Measurements from ENCODE around the gene BPIFB2. TPM values are rescaled to one million over a fixed set of nuclear protein-coding genes. Genes with fewer than 3 reads are reported as not detected.

BPIFB2 gene
- polyA plus RNA-seq, 1 donor from 2014 or later, result not detected

GRCh38 chr20:33006776-33007375, 628 bp upstream of the BPIFB2 start:
- no peaks in the 10 kb centered on the region for H4K20me1 ChIP-seq (ENCODE audit: insufficient read depth)
- H3K4me3 ChIP-seq (ENCODE audit: low read length), result no peak overlapping the region
- H3K9ac ChIP-seq (ENCODE audit: low read length), result no peak overlapping the region
- no peaks in the 10 kb centered on the region for H3K27me3 ChIP-seq (ENCODE audit: insufficient read depth, low read depth, low read length)
- H3K9me2 ChIP-seq (ENCODE audit: insufficient read depth, low read length), result no peaks in the 10 kb centered on the region
- H3F3A ChIP-seq (ENCODE audit: insufficient read depth, low read length, poor library complexity, severe bottlenecking), result no peaks in the 10 kb centered on the region
- TF ChIP-seq EZH2 (IDR thresholded peaks at IDR 0.05; ENCODE audit: borderline replicate concordance, insufficient read depth, low read length, poor library complexity, severe bottlenecking) (no peak), POLR2AphosphoS5 (IDR thresholded peaks at IDR 0.05) (no peak), TAF1 (IDR thresholded peaks at IDR 0.05; ENCODE audit: low read depth) (no peak), REST (IDR thresholded peaks at IDR 0.05; ENCODE audit: borderline replicate concordance) (no peak), RAD21 (conservative IDR thresholded peaks at IDR 0.05) (no peak), CTCF (IDR thresholded peaks at IDR 0.05; ENCODE audit: poor library complexity, severe bottlenecking) (no peak), EP300 (conservative IDR thresholded peaks at IDR 0.05; ENCODE audit: poor library complexity, severe bottlenecking) (no peak), SMC3 (conservative IDR thresholded peaks at IDR 0.05; ENCODE audit: poor library complexity) (no peak)
- no peaks in the 10 kb centered on the region for H3K36me3 ChIP-seq (ENCODE audit: insufficient read depth, low read length)
- no peak overlapping the region for H3K27ac ChIP-seq (ENCODE audit: low read length)
- peaks cover 3% of the 10 kb centered on the region for H3K9me3 ChIP-seq (ENCODE audit: low read length)
- H3K79me2 ChIP-seq (replicated peaks; ENCODE audit: insufficient read depth, low read length), result no peaks in the 10 kb centered on the region
- H2AFZ ChIP-seq (ENCODE audit: low read depth, low read length), result no peak overlapping the region
- H3K4me2 ChIP-seq (ENCODE audit: low read length), result no peak overlapping the region

GRCh38 chr20:33008336-33009213, 1.1 kb downstream of the BPIFB2 start:
- Histone ChIP-seq H3K79me2 (replicated peaks; ENCODE audit: insufficient read depth, low read length) (no peaks in the 10 kb centered on the region), H3K9me3 (ENCODE audit: low read length) (peaks cover 3% of the 10 kb centered on the region), H3F3A (ENCODE audit: insufficient read depth, low read length, poor library complexity, severe bottlenecking) (no peaks in the 10 kb centered on the region), H3K9ac (ENCODE audit: low read length) (no peak overlapping the region), H4K20me1 (ENCODE audit: insufficient read depth) (no peaks in the 10 kb centered on the region), H3K27me3 (ENCODE audit: insufficient read depth, low read depth, low read length) (no peaks in the 10 kb centered on the region), H3K4me3 (ENCODE audit: low read length) (no peak overlapping the region), H3K4me2 (ENCODE audit: low read length) (no peak overlapping the region), H2AFZ (ENCODE audit: low read depth, low read length) (no peak overlapping the region), H3K36me3 (ENCODE audit: insufficient read depth, low read length) (no peaks in the 10 kb centered on the region), H3K27ac (ENCODE audit: low read length) (no peak overlapping the region), H3K9me2 (ENCODE audit: insufficient read depth, low read length) (no peaks in the 10 kb centered on the region)
- TF ChIP-seq TAF1 (IDR thresholded peaks at IDR 0.05; ENCODE audit: low read depth), result no peak
- TF ChIP-seq POLR2AphosphoS5 (IDR thresholded peaks at IDR 0.05), result no peak
- TF ChIP-seq RAD21 (conservative IDR thresholded peaks at IDR 0.05), result no peak
- TF ChIP-seq MXI1 (conservative IDR thresholded peaks at IDR 0.05; ENCODE audit: poor library complexity, severe bottlenecking), result no peak

All from neural cell (in vitro differentiated cells).